ENCODE data around the gene GFAP.

The GFAP gene

GRCh38 chr17:44956998-44957981, 42.0 kb upstream of the GFAP start:
- WGBS, 2 donors (ENCODE audit: extremely low coverage in 2 of 2, insufficient read length in 2 of 2, insufficient replicate concordance in 1 of 2): no CpG with 5 or more reads among the region's 8 CpGs
- DNase-seq (ENCODE audit: low spot score): no peak

GRCh38 chr17:44955674-44956425, 40.5 kb upstream of the GFAP start:
- Histone ChIP-seq H3K4me2 (ENCODE audit: insufficient read depth, low read length, poor library complexity, severe bottlenecking) (no peak overlapping the region), H3K79me1 (ENCODE audit: low read depth, low read length) (no peaks in the 10 kb centered on the region), H3K4ac (ENCODE audit: low read length) (no peak overlapping the region), H2BK12ac (ENCODE audit: low read length) (no peak overlapping the region), H3K9me3 (replicated peaks in 1 of 2; ENCODE audit: control insufficient read depth in 2 of 2, insufficient read depth in 1 of 2, low read depth in 1 of 2, low read length in 2 of 2) (no peaks in the 10 kb centered on the region), H3K9ac (ENCODE audit: low read depth, low read length, poor library complexity) (no peak overlapping the region), H3K36me3 (replicated peaks in 1 of 2; ENCODE audit: control insufficient read depth in 2 of 2, insufficient read depth in 2 of 2, low read length in 2 of 2) (no peaks in the 10 kb centered on the region), H3K14ac (ENCODE audit: low read length) (no peak overlapping the region), H2BK15ac (ENCODE audit: low read length) (no peak overlapping the region), H3K4me1 (ENCODE audit: control insufficient read depth in 2 of 2, insufficient read depth in 1 of 2, low read depth in 1 of 2, low read length in 2 of 2) (peaks cover 2 to 3% of the 10 kb centered on the region in 2 donors), H2BK120ac (ENCODE audit: low read depth, low read length) (no peak overlapping the region), H3K18ac (ENCODE audit: low read length) (peak overlapping the region; percentile 9), H3K4me3 (ENCODE audit: low read length in 2 of 2) (no peak overlapping the region), H3K27me3 (ENCODE audit: control insufficient read depth in 3 of 3, insufficient read depth in 3 of 3, low read depth in 1 of 3, low read length in 3 of 3) (peaks cover 0 to 44% (median 10%) of the 10 kb centered on the region in 3 experiments), H2AK5ac (ENCODE audit: low read depth, low read length) (no peak overlapping the region), H4K91ac (ENCODE audit: low read depth, low read length, poor library complexity) (no peak overlapping the region), H4K8ac (ENCODE audit: low read depth, low read length) (no peak overlapping the region), H3K23ac (ENCODE audit: low read depth, low read length, poor library complexity) (no peak overlapping the region), H2AFZ (ENCODE audit: low read length) (no peak overlapping the region), H2BK5ac (ENCODE audit: low read length) (no peak overlapping the region), H3K27ac (replicated peaks; ENCODE audit: low read length) (no peak overlapping the region)
- no CpG with 5 or more reads among the region's 8 CpGs for WGBS, 2 donors (ENCODE audit: extremely low coverage in 2 of 2, insufficient read length in 2 of 2, insufficient replicate concordance in 1 of 2)
- no peak for DNase-seq (ENCODE audit: low spot score)

More at GRCh38 chr17:44956998-44957981, 42.0 kb upstream of the GFAP start:
- no peaks in the 10 kb centered on the region for H3K79me1 ChIP-seq (ENCODE audit: low read depth, low read length)
- H3K4me1 ChIP-seq (ENCODE audit: control insufficient read depth in 2 of 2, insufficient read depth in 1 of 2, low read depth in 1 of 2, low read length in 2 of 2): peaks cover 2 to 3% of the 10 kb centered on the region in 2 donors
- no peak overlapping the region for H3K27ac ChIP-seq (replicated peaks; ENCODE audit: low read length)
- H3K27me3 ChIP-seq (ENCODE audit: control insufficient read depth in 3 of 3, insufficient read depth in 3 of 3, low read depth in 1 of 3, low read length in 3 of 3): peaks cover 0 to 40% (median 13%) of the 10 kb centered on the region in 3 experiments
- no peak overlapping the region for H3K4me3 ChIP-seq (ENCODE audit: low read length in 2 of 2)
- H2AFZ ChIP-seq (ENCODE audit: low read length): no peak overlapping the region
- H2AK5ac ChIP-seq (ENCODE audit: low read depth, low read length): no peak overlapping the region
- H3K4me2 ChIP-seq (ENCODE audit: insufficient read depth, low read length, poor library complexity, severe bottlenecking): no peak overlapping the region
- no peak overlapping the region for H3K14ac ChIP-seq (ENCODE audit: low read length)
- H2BK15ac ChIP-seq (ENCODE audit: low read length): no peak overlapping the region
- no peak overlapping the region for H2BK120ac ChIP-seq (ENCODE audit: low read depth, low read length)
- H3K9me3 ChIP-seq (replicated peaks in 1 of 2; ENCODE audit: control insufficient read depth in 2 of 2, insufficient read depth in 1 of 2, low read depth in 1 of 2, low read length in 2 of 2): no peaks in the 10 kb centered on the region
- H3K4ac ChIP-seq (ENCODE audit: low read length): no peak overlapping the region
- no peak overlapping the region for H4K8ac ChIP-seq (ENCODE audit: low read depth, low read length)
- no peaks in the 10 kb centered on the region for H3K36me3 ChIP-seq (replicated peaks in 1 of 2; ENCODE audit: control insufficient read depth in 2 of 2, insufficient read depth in 2 of 2, low read length in 2 of 2)
- H4K91ac ChIP-seq (ENCODE audit: low read depth, low read length, poor library complexity): no peak overlapping the region
- no peak overlapping the region for H3K18ac ChIP-seq (ENCODE audit: low read length)
- H2BK12ac ChIP-seq (ENCODE audit: low read length): no peak overlapping the region
- H3K9ac ChIP-seq (ENCODE audit: low read depth, low read length, poor library complexity): no peak overlapping the region
- H3K23ac ChIP-seq (ENCODE audit: low read depth, low read length, poor library complexity): no peak overlapping the region
- no peak overlapping the region for H2BK5ac ChIP-seq (ENCODE audit: low read length)

GRCh38 chr17:44952946-44953475, 37.7 kb upstream of the GFAP start:
- Histone ChIP-seq H2BK12ac (ENCODE audit: low read length) (no peak overlapping the region), H2BK120ac (ENCODE audit: low read depth, low read length) (no peak overlapping the region), H3K9ac (ENCODE audit: low read depth, low read length, poor library complexity) (no peak overlapping the region), H2BK5ac (ENCODE audit: low read length) (no peak overlapping the region), H4K8ac (ENCODE audit: low read depth, low read length) (no peak overlapping the region), H3K4me1 (ENCODE audit: control insufficient read depth in 2 of 2, insufficient read depth in 1 of 2, low read depth in 1 of 2, low read length in 2 of 2) (peaks cover 0 to 2% of the 10 kb centered on the region in 2 donors), H4K91ac (ENCODE audit: low read depth, low read length, poor library complexity) (no peak overlapping the region), H3K4me2 (ENCODE audit: insufficient read depth, low read length, poor library complexity, severe bottlenecking) (no peak overlapping the region), H2AFZ (ENCODE audit: low read length) (no peak overlapping the region), H3K27me3 (ENCODE audit: control insufficient read depth in 3 of 3, insufficient read depth in 3 of 3, low read depth in 1 of 3, low read length in 3 of 3) (peaks cover 0 to 52% (median 0%) of the 10 kb centered on the region in 3 experiments), H3K27ac (replicated peaks; ENCODE audit: low read length) (no peak overlapping the region), H3K23ac (ENCODE audit: low read depth, low read length, poor library complexity) (no peak overlapping the region), H3K18ac (ENCODE audit: low read length) (no peak overlapping the region), H2BK15ac (ENCODE audit: low read length) (no peak overlapping the region), H3K36me3 (replicated peaks in 1 of 2; ENCODE audit: control insufficient read depth in 2 of 2, insufficient read depth in 2 of 2, low read length in 2 of 2) (no peaks in the 10 kb centered on the region), H3K4ac (ENCODE audit: low read length) (no peak overlapping the region), H3K14ac (ENCODE audit: low read length) (no peak overlapping the region), H3K4me3 (ENCODE audit: low read length in 2 of 2) (no peak overlapping the region), H2AK5ac (ENCODE audit: low read depth, low read length) (no peak overlapping the region), H3K9me3 (replicated peaks in 1 of 2; ENCODE audit: control insufficient read depth in 2 of 2, insufficient read depth in 1 of 2, low read depth in 1 of 2, low read length in 2 of 2) (no peaks in the 10 kb centered on the region), H3K79me1 (ENCODE audit: low read depth, low read length) (peaks cover 1% of the 10 kb centered on the region)
- WGBS, 2 donors (ENCODE audit: extremely low coverage in 2 of 2, insufficient read length in 2 of 2, insufficient replicate concordance in 1 of 2): no CpG with 5 or more reads among the region's 6 CpGs
- DNase-seq (ENCODE audit: low spot score): no peak
